ENCODE data around the gene FITM2.

GRCh38 chr20:44279228-44279627 lies 31.8 kb downstream of the FITM2 start:
- TF ChIP-seq EP300 (IDR thresholded peaks at IDR 0.05) (no peak), POLR2AphosphoS5 (IDR thresholded peaks at IDR 0.05) (no peak), POLR2A (IDR thresholded peaks at IDR 0.05) (no peak)

Measured in upper lobe of left lung (tissue), 4 donors.